NT2/D1 (cell line): ENCODE measurements around the gene TUBGCP6.

Experiments
- SUZ12 ChIP-seq: IDR thresholded peaks from 2 replicates; pipeline ENCODE4 v1.6.1; 2011; ENCODE audit not compliant: insufficient read length, insufficient read depth; ENCODE audit errors: extremely low read depth
- YY1 ChIP-seq: IDR thresholded peaks from 2 replicates; pipeline ENCODE4 v1.6.1; 2011; ENCODE audit not compliant: insufficient read length, insufficient read depth
- ZNF274 ChIP-seq: IDR thresholded peaks from 2 replicates; pipeline ENCODE4 v1.6.1; 2011; ENCODE audit warnings: mild to moderate bottlenecking, low read depth, low read length

DNA sequence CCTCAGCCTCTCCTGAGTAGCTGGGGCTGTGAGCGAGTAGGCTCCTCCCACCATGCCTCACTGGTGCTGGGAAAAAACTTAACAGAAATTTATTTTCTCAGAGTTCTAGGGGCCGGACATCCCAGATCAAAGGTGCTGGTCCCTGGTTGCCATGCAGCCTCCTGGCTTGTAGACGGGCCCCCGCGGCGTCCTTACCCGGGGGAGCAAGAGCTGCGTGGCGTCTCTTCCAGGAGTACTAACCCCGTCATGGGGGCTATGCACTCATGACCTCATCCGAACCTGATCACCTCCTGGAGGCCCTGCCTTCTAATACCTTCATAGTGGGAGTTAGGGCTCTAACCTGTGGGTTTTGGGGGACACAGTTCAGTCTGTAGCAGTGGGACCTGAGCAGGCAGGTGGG lies 56.5 kb downstream of the TUBGCP6 start:
- TF ChIP-seq ZNF274 (no peak), YY1 (no peak), SUZ12 (no peak)
